ENCODE measurements around the gene CPA2. TPM values are rescaled to one million over a fixed set of nuclear protein-coding genes. Genes with fewer than 3 reads are reported as not detected.

The CPA2 gene
- total and polyA plus RNA-seq, 9 donors = 0.39 to 4.5 (median 0.54) TPM

DNA sequence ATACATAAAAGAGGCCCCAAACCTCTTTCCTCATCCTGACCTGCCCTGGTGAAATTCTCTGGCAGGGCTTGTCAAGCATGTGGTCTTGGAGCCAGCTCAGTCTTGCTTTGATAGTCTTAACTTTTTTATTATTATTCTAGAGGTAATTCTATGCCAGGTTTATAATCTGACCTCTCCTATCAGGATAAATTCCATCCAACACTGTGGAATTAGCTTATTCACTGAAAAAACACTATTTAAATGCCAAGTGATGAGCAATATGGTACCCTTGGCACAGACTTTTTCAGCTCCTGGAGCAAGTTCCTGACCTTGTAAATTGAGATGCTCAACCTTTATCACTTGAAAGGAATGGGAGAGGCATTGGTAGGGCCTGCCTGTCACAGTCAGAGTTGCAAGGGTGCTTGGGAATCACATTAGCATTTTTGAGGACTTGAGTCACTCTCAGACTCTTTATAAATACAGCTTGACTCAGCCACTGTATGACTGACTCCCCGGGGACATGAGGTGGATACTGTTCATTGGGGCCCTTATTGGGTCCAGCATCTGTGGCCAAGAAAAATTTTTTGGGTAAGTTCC lies 26.1 kb downstream of the CPA2 start, which contains the start of gene CPA4:
Gene CPA4 (plus strand): TSS at position 480 of the 576 bp plus-strand sequence. CDS start 20 bp downstream, at position 500.
- WGBS (ENCODE audit: insufficient coverage) = 80% methylated on average over 1 of the region's 1 CpG
- Histone ChIP-seq H3K27me3 (ENCODE audit: control insufficient read depth, insufficient read depth, low read length) (no peaks in the 10 kb centered on the region), H3K4me3 (ENCODE audit: low read length) (no peak within 1 kb of the TSS), H3K9me3 (replicated peaks; ENCODE audit: control insufficient read depth, low read depth, low read length) (no peaks in the 10 kb centered on the region), H3K36me3 (ENCODE audit: control insufficient read depth, insufficient read depth, low read length) (no peaks in the 10 kb centered on the region), H3K27ac (ENCODE audit: low read length) (peak within 1 kb of the TSS; percentile 74), H3K4me1 (ENCODE audit: control insufficient read depth, insufficient read depth, low read length) (peaks cover 29% of the 10 kb centered on the region)
- DNase-seq = peak; percentile 88

DNA sequence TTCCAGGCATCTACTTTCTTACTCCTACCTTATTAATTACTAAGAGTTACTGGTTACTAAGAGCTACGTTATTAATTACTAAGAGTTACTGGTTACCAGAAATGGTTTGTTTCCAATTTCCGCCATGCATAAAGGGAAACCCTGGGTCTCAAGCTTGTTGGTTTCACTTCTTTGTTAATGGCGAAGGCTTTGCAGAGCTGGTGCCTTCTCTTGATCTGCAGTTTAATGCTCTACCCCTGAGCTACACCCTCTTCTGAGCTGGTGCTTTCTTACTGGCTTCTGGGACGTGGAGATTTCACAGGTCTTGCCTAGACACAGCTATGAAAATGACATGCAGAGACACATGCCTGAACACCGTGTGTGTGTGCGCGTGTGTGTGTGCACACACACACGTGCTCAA lies 26.9 kb downstream of the CPA2 start:
- no peaks in the 10 kb centered on the region for H3K27me3 ChIP-seq (ENCODE audit: control insufficient read depth, insufficient read depth, low read length)
- 83% methylated on average over 2 of the region's 8 CpGs for WGBS (ENCODE audit: insufficient coverage)
- DNase-seq = no peak
- peaks cover 31% of the 10 kb centered on the region for H3K4me1 ChIP-seq (ENCODE audit: control insufficient read depth, insufficient read depth, low read length)
- H3K27ac ChIP-seq (ENCODE audit: low read length) = peak overlapping the region; percentile 74
- H3K9me3 ChIP-seq (replicated peaks; ENCODE audit: control insufficient read depth, low read depth, low read length) = no peaks in the 10 kb centered on the region
- H3K4me3 ChIP-seq (ENCODE audit: low read length) = no peak overlapping the region
- no peaks in the 10 kb centered on the region for H3K36me3 ChIP-seq (ENCODE audit: control insufficient read depth, insufficient read depth, low read length)

DNA sequence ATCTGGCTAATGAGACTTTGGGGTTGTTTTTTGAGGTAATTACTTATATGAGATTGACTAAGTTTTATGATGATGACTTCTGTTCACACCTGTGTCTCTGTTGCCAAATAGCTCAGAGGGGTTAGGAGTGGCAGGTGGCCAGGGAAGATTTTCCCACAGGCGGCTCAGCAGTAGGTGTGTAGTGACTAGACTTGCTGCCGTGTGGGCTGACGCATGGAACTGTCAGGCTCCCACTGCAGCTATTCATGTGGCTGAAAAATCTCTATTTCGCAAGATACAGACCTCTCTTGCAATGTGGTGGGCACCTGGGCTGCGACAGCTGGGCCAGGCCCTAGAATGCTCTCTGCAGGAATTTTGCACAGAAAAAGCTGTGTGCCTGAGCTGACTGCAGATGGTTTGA lies 27.7 kb downstream of the CPA2 start:
- Histone ChIP-seq H3K9me3 (replicated peaks; ENCODE audit: control insufficient read depth, low read depth, low read length) (no peaks in the 10 kb centered on the region), H3K4me3 (ENCODE audit: low read length) (no peak overlapping the region), H3K27ac (ENCODE audit: low read length) (peak overlapping the region; percentile 65), H3K27me3 (ENCODE audit: control insufficient read depth, insufficient read depth, low read length) (no peaks in the 10 kb centered on the region), H3K4me1 (ENCODE audit: control insufficient read depth, insufficient read depth, low read length) (peaks cover 37% of the 10 kb centered on the region), H3K36me3 (ENCODE audit: control insufficient read depth, insufficient read depth, low read length) (no peaks in the 10 kb centered on the region)
- WGBS (ENCODE audit: insufficient coverage) = 25% methylated on average over 3 of the region's 5 CpGs
- peak; percentile 27 for DNase-seq

DNA sequence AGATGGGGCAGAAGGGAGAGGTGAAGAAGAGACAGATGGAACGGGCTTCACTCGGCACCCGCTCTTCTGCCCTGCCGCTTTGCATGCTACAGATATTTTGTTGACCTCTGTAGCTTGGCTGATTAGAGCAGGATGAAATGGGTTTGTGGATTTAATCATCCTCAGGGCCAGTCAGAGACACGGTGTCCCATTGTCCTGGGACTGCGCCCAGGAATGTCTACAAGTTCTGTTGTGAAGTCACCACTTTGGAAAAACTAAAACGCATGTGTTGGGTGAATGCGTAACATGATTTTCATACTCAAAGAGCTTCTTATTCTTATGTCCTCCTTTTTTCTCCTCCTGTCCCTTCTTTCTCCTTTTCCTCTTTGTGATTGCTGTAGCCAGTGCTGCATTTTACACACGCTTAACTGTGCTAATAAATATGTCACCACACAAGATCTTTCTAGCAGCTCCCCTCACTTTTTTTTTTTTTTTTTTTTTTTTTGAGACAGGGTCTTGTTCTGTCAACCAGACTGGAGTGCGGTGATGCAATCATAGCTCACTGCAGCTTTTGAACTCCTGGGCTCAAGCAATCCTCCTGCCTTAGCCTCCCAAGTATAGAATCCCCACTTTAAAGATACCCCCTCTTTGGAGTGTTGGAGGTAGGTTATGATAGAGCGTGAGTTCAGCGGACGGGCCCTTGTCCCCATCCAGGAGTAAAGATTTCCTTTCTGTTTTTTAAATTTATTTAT lies 29.7 kb downstream of the CPA2 start:
- peaks cover 40% of the 10 kb centered on the region for H3K4me1 ChIP-seq (ENCODE audit: control insufficient read depth, insufficient read depth, low read length)
- H3K4me3 ChIP-seq (ENCODE audit: low read length) = no peak overlapping the region
- H3K27ac ChIP-seq (ENCODE audit: low read length) = no peak overlapping the region
- H3K27me3 ChIP-seq (ENCODE audit: control insufficient read depth, insufficient read depth, low read length) = no peaks in the 10 kb centered on the region
- 84% methylated on average over 6 of the region's 13 CpGs for WGBS (ENCODE audit: insufficient coverage)
- no peaks in the 10 kb centered on the region for H3K9me3 ChIP-seq (replicated peaks; ENCODE audit: control insufficient read depth, low read depth, low read length)
- DNase-seq = no peak
- no peaks in the 10 kb centered on the region for H3K36me3 ChIP-seq (ENCODE audit: control insufficient read depth, insufficient read depth, low read length)

DNA sequence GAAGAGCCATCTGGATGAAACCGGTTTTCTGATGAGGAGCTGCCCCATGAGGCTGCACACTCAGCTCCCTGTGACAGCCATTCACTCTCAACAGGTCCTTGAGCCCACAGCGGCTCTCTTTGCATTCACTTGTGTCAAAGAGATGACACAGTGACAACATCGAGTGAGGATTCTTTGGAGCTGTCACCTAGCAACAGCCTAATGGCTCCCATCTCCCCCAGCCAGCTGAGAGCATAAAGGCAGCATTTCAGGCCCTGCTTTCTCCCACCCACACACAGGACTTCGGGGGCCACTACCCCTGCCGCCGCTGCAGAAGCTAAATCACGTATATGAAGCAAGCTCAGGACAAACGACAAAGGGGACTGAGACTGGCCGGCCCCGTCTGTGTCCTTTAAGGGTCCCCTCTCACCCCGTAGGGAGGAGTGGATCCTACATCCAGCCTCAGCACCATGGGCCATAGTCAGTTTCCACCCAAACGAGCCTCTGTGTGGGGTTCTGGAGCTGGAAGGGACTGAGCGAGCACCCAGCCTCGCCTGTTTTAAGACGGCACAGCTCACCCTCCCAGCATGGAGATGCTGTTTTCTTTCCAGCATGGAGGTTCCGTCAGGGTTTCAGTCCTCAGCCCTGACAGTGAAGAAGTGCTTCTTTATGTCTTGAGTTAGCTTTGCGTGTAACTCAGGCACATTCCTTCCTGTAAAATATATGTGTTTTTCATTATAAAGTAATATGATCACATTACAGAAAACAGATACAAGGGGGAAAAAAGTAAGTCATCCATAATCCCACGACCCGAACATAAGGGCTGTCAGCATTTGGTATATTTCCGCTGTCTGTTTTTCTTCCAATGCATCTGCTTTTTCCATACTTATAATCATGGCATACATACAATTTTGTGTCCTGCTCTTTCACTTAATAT lies 31.2 kb downstream of the CPA2 start:
- H3K4me3 ChIP-seq (ENCODE audit: low read length) = no peak overlapping the region
- no peaks in the 10 kb centered on the region for H3K27me3 ChIP-seq (ENCODE audit: control insufficient read depth, insufficient read depth, low read length)
- H3K4me1 ChIP-seq (ENCODE audit: control insufficient read depth, insufficient read depth, low read length) = peaks cover 38% of the 10 kb centered on the region
- no peaks in the 10 kb centered on the region for H3K9me3 ChIP-seq (replicated peaks; ENCODE audit: control insufficient read depth, low read depth, low read length)
- no peaks in the 10 kb centered on the region for H3K36me3 ChIP-seq (ENCODE audit: control insufficient read depth, insufficient read depth, low read length)
- DNase-seq = peak; percentile 96
- peak overlapping the region; percentile 95 for H3K27ac ChIP-seq (ENCODE audit: low read length)
- WGBS (ENCODE audit: insufficient coverage) = 26% methylated on average over 7 of the region's 20 CpGs

DNA sequence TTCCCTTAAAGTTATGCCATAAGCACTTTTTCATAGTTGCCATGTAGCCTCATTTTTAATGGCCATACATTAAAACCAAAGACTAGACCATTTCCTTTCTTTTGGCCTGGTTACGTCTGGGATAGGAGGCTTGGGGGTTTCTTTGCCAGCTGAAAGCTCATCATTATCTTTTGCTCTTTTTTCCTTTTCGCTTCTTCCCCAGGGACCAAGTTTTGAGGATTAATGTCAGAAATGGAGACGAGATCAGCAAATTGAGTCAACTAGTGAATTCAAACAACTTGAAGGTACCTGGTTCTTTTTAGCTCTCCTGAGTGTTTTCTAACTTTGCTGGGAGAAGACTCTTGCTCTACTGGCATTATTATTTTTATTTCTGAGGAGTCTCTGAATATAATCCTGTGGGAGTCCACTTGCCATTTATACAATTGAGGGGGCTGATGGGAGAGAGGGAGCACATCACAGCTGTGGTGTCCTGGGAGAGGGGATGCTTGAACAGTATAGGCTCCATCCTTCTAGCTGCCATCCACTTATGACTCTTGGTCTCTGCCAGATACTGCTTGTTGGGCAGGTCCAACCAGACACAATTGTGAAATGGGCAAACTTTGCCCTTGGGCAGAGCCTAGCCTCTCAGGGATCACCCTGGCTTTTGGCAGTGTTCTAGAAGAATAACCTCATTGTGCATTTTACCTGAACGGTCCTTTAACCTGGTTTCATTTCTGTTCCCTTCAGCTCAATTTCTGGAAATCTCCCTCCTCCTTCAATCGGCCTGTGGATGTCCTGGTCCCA lies 32.1 kb downstream of the CPA2 start:
- DNase-seq = no peak
- no peaks in the 10 kb centered on the region for H3K9me3 ChIP-seq (replicated peaks; ENCODE audit: control insufficient read depth, low read depth, low read length)
- no peaks in the 10 kb centered on the region for H3K27me3 ChIP-seq (ENCODE audit: control insufficient read depth, insufficient read depth, low read length)
- H3K4me1 ChIP-seq (ENCODE audit: control insufficient read depth, insufficient read depth, low read length) = peaks cover 34% of the 10 kb centered on the region
- H3K36me3 ChIP-seq (ENCODE audit: control insufficient read depth, insufficient read depth, low read length) = no peaks in the 10 kb centered on the region
- 30% methylated on average over 2 of the region's 5 CpGs for WGBS (ENCODE audit: insufficient coverage)
- H3K4me3 ChIP-seq (ENCODE audit: low read length) = no peak overlapping the region
- peak overlapping the region; percentile 95 for H3K27ac ChIP-seq (ENCODE audit: low read length)

DNA sequence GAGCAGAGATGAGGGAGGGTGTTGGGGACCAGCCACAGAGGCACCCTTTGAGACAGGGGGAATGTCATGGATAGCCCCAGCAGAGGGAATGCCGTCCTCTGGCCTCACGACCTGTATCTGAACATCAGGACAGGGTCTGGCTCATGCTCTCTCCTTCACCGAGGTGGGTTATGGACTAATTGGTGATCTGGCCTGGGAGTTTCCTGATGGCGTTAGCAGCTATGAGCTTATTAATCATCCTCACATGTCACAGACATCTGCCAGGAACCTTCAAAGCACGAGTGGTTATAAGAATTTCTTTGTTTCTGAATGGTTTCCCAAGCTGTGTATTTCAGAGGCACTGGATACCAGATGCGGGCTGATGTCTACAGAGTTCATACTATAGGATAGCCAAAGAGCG lies 33.2 kb downstream of the CPA2 start:
- Histone ChIP-seq H3K9me3 (replicated peaks; ENCODE audit: control insufficient read depth, low read depth, low read length) (no peaks in the 10 kb centered on the region), H3K27ac (ENCODE audit: low read length) (peak overlapping the region; percentile 95), H3K36me3 (ENCODE audit: control insufficient read depth, insufficient read depth, low read length) (no peaks in the 10 kb centered on the region), H3K4me1 (ENCODE audit: control insufficient read depth, insufficient read depth, low read length) (peaks cover 31% of the 10 kb centered on the region), H3K4me3 (ENCODE audit: low read length) (no peak overlapping the region), H3K27me3 (ENCODE audit: control insufficient read depth, insufficient read depth, low read length) (no peaks in the 10 kb centered on the region)
- WGBS (ENCODE audit: insufficient coverage) = 22% methylated on average over 2 of the region's 7 CpGs
- peak; percentile 88 for DNase-seq

DNA sequence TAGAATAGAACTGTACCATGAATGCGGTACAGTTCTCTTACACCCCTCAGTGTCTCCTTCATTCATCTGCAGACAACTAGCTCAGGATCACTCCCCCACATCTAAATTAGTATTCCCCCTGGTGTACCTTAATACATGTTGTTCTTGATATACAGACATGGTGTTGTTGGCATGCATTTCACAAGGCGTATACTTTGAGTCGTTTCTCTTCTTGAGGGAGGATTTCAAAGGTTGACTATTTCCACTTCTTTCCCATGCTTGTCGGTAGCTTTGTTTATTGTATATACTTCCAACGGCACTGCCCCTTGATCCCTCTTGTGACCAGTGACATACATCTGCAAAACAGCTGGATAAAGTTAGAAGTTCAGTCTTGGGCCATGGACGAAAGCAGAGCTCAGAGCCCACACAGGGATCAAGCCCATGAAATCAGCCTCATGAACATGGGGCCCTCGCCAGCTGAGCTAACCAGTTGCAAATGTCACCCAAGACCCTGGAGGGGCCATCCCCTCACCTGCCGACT lies 34.9 kb downstream of the CPA2 start:
- no peaks in the 10 kb centered on the region for H3K36me3 ChIP-seq (ENCODE audit: control insufficient read depth, insufficient read depth, low read length)
- H3K27ac ChIP-seq (ENCODE audit: low read length) = no peak overlapping the region
- H3K9me3 ChIP-seq (replicated peaks; ENCODE audit: control insufficient read depth, low read depth, low read length) = no peaks in the 10 kb centered on the region
- H3K27me3 ChIP-seq (ENCODE audit: control insufficient read depth, insufficient read depth, low read length) = no peaks in the 10 kb centered on the region
- no peak overlapping the region for H3K4me3 ChIP-seq (ENCODE audit: low read length)
- H3K4me1 ChIP-seq (ENCODE audit: control insufficient read depth, insufficient read depth, low read length) = peaks cover 39% of the 10 kb centered on the region
- DNase-seq = no peak
- whole genome bisulfite sequencing (ENCODE audit: insufficient coverage) = 41% methylated on average over 3 of the region's 8 CpGs

DNA sequence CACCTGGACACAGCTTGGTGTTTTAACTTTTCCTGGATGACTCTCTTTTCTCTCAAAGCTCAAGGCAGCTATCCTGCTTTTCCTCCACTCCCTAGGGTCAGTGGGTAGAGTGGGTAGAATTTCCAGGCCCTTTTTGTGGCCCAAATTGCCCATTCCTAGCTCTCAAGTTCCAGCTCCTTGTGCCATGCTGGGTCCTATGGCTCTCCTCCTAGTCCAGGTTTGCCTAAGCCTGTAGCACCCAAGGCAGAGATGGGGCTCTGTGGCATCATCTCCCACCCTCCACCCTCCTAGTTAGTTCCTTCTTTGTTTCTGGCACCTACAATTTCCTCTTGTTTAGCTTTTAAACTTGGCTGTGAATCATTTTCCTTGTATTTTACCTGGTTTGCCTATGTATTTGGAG lies 36.0 kb downstream of the CPA2 start:
- Histone ChIP-seq H3K27me3 (ENCODE audit: control insufficient read depth, insufficient read depth, low read length) (no peaks in the 10 kb centered on the region), H3K27ac (ENCODE audit: low read length) (no peak overlapping the region), H3K4me3 (ENCODE audit: low read length) (no peak overlapping the region), H3K9me3 (replicated peaks; ENCODE audit: control insufficient read depth, low read depth, low read length) (no peaks in the 10 kb centered on the region), H3K4me1 (ENCODE audit: control insufficient read depth, insufficient read depth, low read length) (peaks cover 31% of the 10 kb centered on the region), H3K36me3 (ENCODE audit: control insufficient read depth, insufficient read depth, low read length) (no peaks in the 10 kb centered on the region)
- no peak for DNase-seq

Measured in muscle of leg (tissue), 11 donors.